ENCODE data around the gene VAV1.
A peak's percentile ranks its signal among the peaks of the same experiment; 100 is the strongest.

VAV1 gene

GRCh38 chr19:6790194-6791128 is 18.0 kb downstream of the VAV1 start:
- DNase-seq, result no peak

- DNase-seq, result no peak
Measured at GRCh38 chr19:6791237-6791636, 18.7 kb downstream of the VAV1 start.

GRCh38 chr19:6793411-6793810 is 20.9 kb downstream of the VAV1 start:
- DNase-seq, result no peak

- no peak for DNase-seq
Measured at GRCh38 chr19:6793973-6794372, 21.5 kb downstream of the VAV1 start.

- DNase-seq, result no peak
Measured at GRCh38 chr19:6794686-6795431, 22.4 kb downstream of the VAV1 start.

DNA sequence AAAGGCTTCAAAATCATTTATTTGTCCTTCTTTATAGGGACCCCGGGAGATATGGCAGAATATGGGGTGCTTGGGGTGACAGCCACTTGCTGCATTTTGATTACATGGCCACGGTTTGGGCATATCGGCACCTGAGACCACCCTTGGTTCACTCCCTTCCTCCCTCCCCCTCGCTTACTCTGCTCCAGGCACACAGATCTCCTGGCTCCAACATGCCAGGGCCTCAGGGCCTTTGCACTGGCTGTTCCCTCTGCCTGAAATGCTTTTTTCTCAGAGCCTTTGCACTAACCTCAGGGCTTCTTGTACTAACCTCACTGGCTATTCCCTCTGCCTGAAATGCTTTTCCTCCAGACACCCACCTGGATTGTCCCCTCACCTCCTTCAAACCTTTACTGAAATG is 23.8 kb downstream of the VAV1 start:
- no peak for DNase-seq

- no peak for DNase-seq
Measured at GRCh38 chr19:6797646-6798045, 25.1 kb downstream of the VAV1 start.

DNA sequence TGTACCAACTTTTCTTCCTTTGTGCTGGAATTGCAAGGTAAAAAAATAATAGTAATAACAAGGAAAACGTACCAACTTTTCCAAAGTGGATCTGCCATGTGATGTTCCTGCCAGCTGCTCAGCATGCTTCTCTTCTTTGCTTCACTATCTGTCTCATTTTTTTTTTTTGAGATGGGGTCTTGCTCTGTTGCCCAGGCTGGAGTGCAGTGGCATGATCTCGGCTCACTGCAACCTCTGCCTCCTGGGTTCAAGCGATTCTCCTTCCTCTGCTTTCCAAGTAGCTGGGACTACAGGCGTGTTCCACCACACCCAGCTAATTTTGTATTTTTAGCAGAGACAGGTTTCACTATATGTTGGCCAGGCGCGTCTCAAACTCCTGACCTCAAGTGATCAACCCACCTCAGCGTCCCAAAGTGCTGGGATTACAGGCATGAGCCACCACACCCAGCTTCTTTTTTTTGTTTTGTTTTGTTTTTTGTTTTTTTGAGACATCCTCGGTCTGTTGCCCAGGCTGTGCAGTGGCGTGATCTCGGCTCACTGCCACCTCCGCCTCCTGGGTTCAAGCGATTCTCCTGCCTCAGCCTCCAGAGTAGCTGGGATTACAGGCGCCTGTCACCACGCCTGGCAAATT is 27.8 kb downstream of the VAV1 start:
- peak in 1 of 2 experiments; percentile 31 for DNase-seq

DNA sequence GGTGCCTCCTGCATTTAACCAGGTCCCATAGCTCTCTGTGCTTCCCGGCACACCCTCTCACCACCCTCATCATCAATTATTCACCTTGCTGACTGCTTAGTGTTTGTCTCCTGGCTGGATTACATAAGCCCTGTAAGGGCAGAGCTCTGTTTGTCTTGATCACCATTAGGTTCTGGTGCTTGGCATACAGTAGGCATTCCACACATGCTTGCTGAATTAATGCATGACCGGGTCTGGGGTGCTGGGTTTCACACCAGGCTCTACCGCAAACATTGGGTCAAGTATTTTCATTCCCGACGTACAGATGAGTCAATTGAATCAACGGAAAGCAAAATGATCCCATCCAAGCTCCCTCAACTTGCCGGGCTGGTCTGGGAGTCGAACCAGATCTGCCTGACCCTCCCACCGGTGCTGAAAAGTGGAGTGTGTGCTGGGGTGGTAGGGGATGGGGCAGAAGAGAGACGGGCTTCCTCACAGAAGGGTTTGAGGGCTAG is 28.5 kb downstream of the VAV1 start:
- peak in 1 of 2 experiments; percentile 30 for DNase-seq

- peak; percentile 85 to 88 for DNase-seq
Measured at GRCh38 chr19:6801485-6802086, 29.1 kb downstream of the VAV1 start.

DNA sequence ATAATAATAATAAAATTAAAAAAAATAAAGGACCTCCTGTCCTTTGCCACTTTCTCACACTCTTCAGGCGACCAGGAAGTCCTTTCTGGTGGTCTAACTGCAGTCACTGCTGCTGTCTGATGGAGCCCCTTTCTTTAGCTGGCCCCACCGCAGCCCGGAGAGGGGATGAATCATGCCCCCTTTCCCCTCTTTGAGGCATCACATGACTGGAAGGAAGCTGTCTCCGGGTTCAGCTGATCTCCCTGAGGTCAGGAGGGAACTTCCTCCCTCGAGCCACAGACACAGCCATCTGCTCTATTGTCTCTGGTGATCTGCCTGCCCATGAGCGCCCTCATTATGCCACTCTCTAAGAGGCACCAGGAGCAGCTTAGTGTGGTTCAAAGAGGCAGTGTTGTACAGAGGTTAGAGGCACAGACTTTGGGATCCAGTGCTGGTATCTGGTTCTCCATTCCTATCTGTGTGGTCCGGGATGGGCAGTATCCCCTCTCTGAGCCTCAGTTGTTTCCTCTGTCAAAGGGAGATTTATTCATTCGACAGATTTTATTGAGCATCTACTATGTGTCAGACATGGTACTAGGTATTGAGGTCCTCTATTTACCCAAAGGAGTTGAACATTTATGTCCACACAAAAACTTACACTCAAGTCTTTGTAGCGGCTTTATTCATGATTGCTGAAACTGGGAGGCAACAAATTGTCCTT is 30.0 kb downstream of the VAV1 start:
- DNase-seq, result peak; percentile 72 to 81

- peak in 1 of 2 experiments; percentile 8 for DNase-seq
Measured at GRCh38 chr19:6803036-6803404, 30.5 kb downstream of the VAV1 start.

DNA sequence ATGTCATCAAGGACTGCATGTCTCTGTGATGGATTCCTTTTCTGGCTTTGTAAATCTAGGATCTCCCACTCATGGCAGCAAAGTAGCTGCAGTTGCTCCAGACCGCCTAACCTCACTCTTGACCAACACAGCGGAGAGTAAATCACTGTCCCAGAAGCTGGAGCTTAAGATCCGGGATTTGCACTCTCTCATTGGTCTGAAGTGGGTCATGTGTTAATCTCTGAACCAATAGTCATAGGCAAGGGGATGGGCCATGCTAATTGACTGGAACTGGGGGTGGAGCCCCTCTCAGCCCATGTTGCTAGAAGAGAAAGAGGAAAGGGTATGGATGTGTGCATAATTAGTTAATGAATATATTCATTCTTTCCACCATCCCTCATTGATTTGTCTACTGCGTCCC is 34.0 kb downstream of the VAV1 start:
- DNase-seq, result no peak

DNA sequence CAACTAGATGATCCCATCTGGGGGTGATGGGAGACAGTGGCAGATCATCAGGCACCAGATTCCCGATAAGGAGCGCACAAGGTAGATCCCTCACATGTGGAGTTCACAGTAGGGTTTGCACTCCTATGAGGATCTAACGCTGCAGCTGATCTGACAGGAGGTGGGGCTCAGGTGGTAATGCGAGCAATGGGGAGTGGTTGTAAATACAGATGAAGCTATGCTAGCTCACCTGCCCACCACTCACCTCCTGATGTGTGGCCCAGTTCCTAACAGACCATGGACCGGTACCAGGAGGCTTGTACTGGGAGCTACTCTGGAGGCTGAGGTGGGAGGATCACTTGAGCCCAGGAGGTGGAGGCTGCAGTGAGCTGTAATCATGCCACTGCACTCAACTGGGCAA is 34.8 kb downstream of the VAV1 start:
- DNase-seq, result no peak

GRCh38 chr19:6808494-6808893 is 36.0 kb downstream of the VAV1 start:
- no peak for DNase-seq

- DNase-seq, result no peak
Measured at GRCh38 chr19:6809262-6809661, 36.8 kb downstream of the VAV1 start.

GRCh38 chr19:6811378-6811777 is 38.9 kb downstream of the VAV1 start:
- no peak for DNase-seq

DNA sequence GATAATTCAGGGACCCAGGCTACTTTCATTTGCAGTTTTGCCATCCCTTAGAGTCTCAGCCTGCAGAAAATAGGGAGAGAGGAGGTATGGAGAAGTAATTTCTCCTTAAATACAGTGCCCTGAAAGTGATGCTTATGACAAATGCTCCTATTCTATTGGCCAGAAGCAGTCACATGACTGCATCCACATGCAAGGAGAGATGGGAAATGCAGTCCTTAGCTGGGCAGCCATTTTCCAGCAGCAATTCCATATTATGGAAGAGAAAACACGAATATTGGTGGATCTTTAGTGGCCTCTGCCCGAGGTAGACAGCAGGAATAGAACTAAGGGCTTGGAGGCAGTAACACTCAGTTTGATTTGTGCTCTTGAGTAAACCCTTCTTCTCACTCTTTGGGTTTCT is 39.4 kb downstream of the VAV1 start:
- no peak for DNase-seq

GRCh38 chr19:6812612-6813011 is 40.1 kb downstream of the VAV1 start:
- DNase-seq, result no peak

- no peak for DNase-seq
Measured at GRCh38 chr19:6813659-6814058, 41.2 kb downstream of the VAV1 start.

DNA sequence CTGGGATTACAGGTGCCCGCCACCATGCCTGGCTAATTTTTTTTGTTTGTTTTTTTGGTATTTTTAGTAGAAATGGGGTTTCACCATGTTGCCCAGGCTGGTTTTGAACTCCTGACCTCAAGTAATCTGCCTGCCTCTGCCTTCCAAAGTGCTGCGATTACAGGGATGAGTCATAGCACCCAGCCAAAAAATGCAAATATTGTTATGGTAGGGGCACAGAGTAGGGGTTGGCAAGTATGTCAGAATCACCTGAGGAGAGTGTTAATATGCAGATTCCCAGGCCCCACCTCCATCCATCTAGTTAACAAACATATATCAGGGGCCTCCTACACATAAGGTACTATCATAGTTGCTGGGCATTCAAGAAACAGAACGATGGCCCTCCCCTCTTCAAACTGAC is 44.7 kb downstream of the VAV1 start:
- DNase-seq, result no peak

DNA sequence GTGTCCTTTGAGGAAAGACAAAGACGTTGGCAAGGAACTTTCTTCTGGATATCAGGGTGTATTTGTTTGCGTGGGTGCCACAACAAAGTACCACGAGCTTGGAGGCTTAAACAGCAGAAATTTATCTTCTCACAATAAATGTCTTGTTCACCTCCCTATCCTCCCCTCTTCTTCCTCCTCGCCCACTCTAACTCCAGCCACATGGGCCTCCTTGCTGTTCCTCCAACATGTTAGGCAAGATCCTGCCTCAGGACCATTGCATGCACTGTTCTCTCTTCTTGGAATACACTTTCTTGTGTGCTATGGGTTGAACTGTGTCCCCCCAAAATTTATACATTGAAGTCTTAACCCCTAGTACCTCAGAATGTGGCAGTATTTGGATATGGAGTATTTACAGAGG is 45.7 kb downstream of the VAV1 start:
- no peak for DNase-seq

Measured in activated CD4-positive, alpha-beta T cell treated with anti-CD3 and anti-CD28 coated beads, Interleukin-2, amount 50 U/mL, for 48 hours (primary cell).